ENCODE results near the gene AUTS2.

Gene AUTS2

GRCh38 chr7:69747144-69747543, 148.9 kb downstream of the AUTS2 start:
- H3K27ac ChIP-seq (ENCODE audit: insufficient read depth, low read length, poor library complexity, severe bottlenecking), result no peak overlapping the region
- no peak for DNase-seq
- no peaks in the 10 kb centered on the region for H3K9me3 ChIP-seq (ENCODE audit: control insufficient read depth, low read length)
- no peaks in the 10 kb centered on the region for H3K27me3 ChIP-seq (replicated peaks; ENCODE audit: control insufficient read depth, insufficient read depth, low read length, poor library complexity, severe bottlenecking)
- H3K36me3 ChIP-seq (ENCODE audit: control insufficient read depth, insufficient read depth, low read length), result no peaks in the 10 kb centered on the region
- H3K4me1 ChIP-seq (ENCODE audit: control insufficient read depth, insufficient read depth, low read length, poor library complexity, severe bottlenecking), result no peaks in the 10 kb centered on the region
- H3K4me3 ChIP-seq (ENCODE audit: insufficient read depth, low read depth, low read length, poor library complexity, severe bottlenecking), result no peak overlapping the region

DNA sequence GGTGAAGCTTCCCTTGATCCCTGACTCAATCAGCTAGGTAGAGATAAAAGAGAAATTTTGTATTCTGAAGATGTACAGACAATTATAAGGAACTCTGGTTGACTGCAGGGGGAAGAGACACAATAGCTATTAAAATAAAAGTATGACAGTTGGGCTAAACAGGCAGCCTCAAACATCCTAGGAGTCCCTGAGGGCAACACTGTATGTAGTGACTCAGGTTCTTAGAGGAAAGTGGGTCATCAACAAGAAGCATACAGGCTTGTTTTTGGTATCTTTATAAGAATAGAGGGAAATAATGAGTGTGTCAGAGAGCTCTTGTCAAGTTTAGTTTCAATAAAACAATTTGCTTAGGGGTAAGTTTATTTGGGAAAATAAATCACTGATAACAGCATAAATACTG, 150.3 kb downstream of the AUTS2 start:
- Histone ChIP-seq H3K27ac (ENCODE audit: insufficient read depth, low read length, poor library complexity, severe bottlenecking) (no peak overlapping the region), H3K4me3 (ENCODE audit: insufficient read depth, low read depth, low read length, poor library complexity, severe bottlenecking) (no peak overlapping the region), H3K9me3 (ENCODE audit: control insufficient read depth, low read length) (no peaks in the 10 kb centered on the region), H3K4me1 (ENCODE audit: control insufficient read depth, insufficient read depth, low read length, poor library complexity, severe bottlenecking) (no peaks in the 10 kb centered on the region), H3K27me3 (replicated peaks; ENCODE audit: control insufficient read depth, insufficient read depth, low read length, poor library complexity, severe bottlenecking) (no peaks in the 10 kb centered on the region), H3K36me3 (ENCODE audit: control insufficient read depth, insufficient read depth, low read length) (no peaks in the 10 kb centered on the region)
- no peak for DNase-seq

DNA sequence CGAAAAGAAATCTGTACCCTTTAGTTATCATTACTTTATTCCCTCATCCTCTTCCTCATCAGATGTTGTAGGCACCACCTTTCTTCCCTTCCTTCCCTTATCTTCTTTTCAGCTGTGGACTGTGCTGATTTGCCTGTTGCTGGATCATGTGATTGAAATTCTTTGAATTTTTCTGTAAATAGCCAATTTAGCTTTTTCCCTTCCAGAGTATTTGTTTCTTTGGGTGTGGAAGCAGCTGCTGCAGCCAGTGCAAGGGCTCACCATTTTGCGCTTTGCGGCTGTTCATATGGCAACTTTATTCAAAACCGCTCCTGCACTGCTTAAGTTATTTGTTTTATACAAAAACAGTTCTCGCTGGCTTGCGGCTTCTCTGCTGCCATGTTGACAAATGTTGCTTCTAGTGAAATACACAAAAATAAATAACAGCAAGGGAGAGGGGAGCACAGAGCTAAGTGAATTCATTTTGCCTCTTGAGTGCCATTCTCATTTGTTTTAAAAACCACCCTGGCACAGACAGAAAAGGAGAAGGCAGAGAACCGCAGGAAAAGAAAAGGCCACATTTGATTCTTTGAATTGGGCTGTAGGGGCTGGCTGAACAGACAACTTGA, 151.2 kb downstream of the AUTS2 start:
- H3K4me3 ChIP-seq (ENCODE audit: insufficient read depth, low read depth, low read length, poor library complexity, severe bottlenecking), result no peak overlapping the region

DNA sequence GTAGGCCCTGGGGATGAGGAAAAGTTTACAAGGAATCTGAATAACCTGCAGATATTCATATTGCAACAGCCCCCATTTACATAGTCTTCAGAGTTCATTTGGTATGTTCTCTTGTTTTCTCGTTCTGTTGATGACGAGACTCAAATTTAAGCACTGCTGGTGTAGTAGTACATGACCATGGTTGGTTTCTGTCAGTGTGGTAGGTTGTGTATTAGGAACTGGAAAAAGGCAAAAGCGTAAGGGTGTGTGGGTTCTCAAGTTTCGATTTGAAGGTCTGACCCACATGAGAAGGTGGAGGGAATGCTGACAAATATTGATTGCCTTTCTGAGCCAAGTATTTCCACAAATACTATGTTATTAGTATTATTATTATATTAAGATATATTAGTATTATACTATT, 151.7 kb downstream of the AUTS2 start:
- DNase-seq, result no peak
- H3K27me3 ChIP-seq (replicated peaks; ENCODE audit: control insufficient read depth, insufficient read depth, low read length, poor library complexity, severe bottlenecking), result no peaks in the 10 kb centered on the region
- no peaks in the 10 kb centered on the region for H3K4me1 ChIP-seq (ENCODE audit: control insufficient read depth, insufficient read depth, low read length, poor library complexity, severe bottlenecking)
- H3K36me3 ChIP-seq (ENCODE audit: control insufficient read depth, insufficient read depth, low read length), result no peaks in the 10 kb centered on the region
- H3K4me3 ChIP-seq (ENCODE audit: insufficient read depth, low read depth, low read length, poor library complexity, severe bottlenecking), result no peak overlapping the region
- no peak overlapping the region for H3K27ac ChIP-seq (ENCODE audit: insufficient read depth, low read length, poor library complexity, severe bottlenecking)
- H3K9me3 ChIP-seq (ENCODE audit: control insufficient read depth, low read length), result no peaks in the 10 kb centered on the region

More for the DNA sequence above, 151.2 kb downstream of the AUTS2 start:
- no peak for DNase-seq
- Histone ChIP-seq H3K9me3 (ENCODE audit: control insufficient read depth, low read length) (no peaks in the 10 kb centered on the region), H3K27ac (ENCODE audit: insufficient read depth, low read length, poor library complexity, severe bottlenecking) (no peak overlapping the region), H3K36me3 (ENCODE audit: control insufficient read depth, insufficient read depth, low read length) (no peaks in the 10 kb centered on the region), H3K4me1 (ENCODE audit: control insufficient read depth, insufficient read depth, low read length, poor library complexity, severe bottlenecking) (no peaks in the 10 kb centered on the region), H3K27me3 (replicated peaks; ENCODE audit: control insufficient read depth, insufficient read depth, low read length, poor library complexity, severe bottlenecking) (no peaks in the 10 kb centered on the region)

- H3K4me3 ChIP-seq (ENCODE audit: insufficient read depth, low read depth, low read length, poor library complexity, severe bottlenecking), result no peak overlapping the region
- no peaks in the 10 kb centered on the region for H3K27me3 ChIP-seq (replicated peaks; ENCODE audit: control insufficient read depth, insufficient read depth, low read length, poor library complexity, severe bottlenecking)
- H3K4me1 ChIP-seq (ENCODE audit: control insufficient read depth, insufficient read depth, low read length, poor library complexity, severe bottlenecking), result no peaks in the 10 kb centered on the region
- H3K27ac ChIP-seq (ENCODE audit: insufficient read depth, low read length, poor library complexity, severe bottlenecking), result no peak overlapping the region
- no peak for DNase-seq
- no peaks in the 10 kb centered on the region for H3K9me3 ChIP-seq (ENCODE audit: control insufficient read depth, low read length)
- no peaks in the 10 kb centered on the region for H3K36me3 ChIP-seq (ENCODE audit: control insufficient read depth, insufficient read depth, low read length)
Measured at GRCh38 chr7:69751026-69751425, 152.8 kb downstream of the AUTS2 start.

DNA sequence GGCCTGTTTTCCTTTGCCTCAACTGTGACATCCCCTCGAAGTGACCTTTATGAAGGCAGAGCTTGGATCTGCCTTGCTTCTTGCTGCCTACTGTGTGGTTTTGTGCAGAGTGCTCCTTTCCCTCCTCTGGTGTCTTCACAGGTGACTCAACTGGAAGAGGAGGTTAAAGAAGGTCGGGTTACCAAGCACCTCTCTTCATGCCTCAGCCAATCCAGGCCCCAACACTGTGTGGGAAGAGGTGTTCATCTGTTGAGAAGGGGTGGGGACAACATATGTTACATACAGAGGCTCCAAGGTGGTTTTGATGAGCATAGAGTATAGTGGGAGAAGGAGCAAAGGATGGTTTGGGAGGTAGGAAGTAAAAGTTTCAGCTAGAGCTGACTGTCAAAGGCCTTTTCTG, 155.7 kb downstream of the AUTS2 start:
- Histone ChIP-seq H3K36me3 (ENCODE audit: control insufficient read depth, insufficient read depth, low read length) (no peaks in the 10 kb centered on the region), H3K9me3 (ENCODE audit: control insufficient read depth, low read length) (no peaks in the 10 kb centered on the region), H3K27me3 (replicated peaks; ENCODE audit: control insufficient read depth, insufficient read depth, low read length, poor library complexity, severe bottlenecking) (no peaks in the 10 kb centered on the region), H3K4me3 (ENCODE audit: insufficient read depth, low read depth, low read length, poor library complexity, severe bottlenecking) (no peak overlapping the region), H3K4me1 (ENCODE audit: control insufficient read depth, insufficient read depth, low read length, poor library complexity, severe bottlenecking) (no peaks in the 10 kb centered on the region), H3K27ac (ENCODE audit: insufficient read depth, low read length, poor library complexity, severe bottlenecking) (no peak overlapping the region)
- DNase-seq, result no peak

GRCh38 chr7:69754476-69754875, 156.2 kb downstream of the AUTS2 start:
- Histone ChIP-seq H3K4me1 (ENCODE audit: control insufficient read depth, insufficient read depth, low read length, poor library complexity, severe bottlenecking) (no peaks in the 10 kb centered on the region), H3K9me3 (ENCODE audit: control insufficient read depth, low read length) (no peaks in the 10 kb centered on the region), H3K4me3 (ENCODE audit: insufficient read depth, low read depth, low read length, poor library complexity, severe bottlenecking) (no peak overlapping the region), H3K36me3 (ENCODE audit: control insufficient read depth, insufficient read depth, low read length) (no peaks in the 10 kb centered on the region), H3K27me3 (replicated peaks; ENCODE audit: control insufficient read depth, insufficient read depth, low read length, poor library complexity, severe bottlenecking) (no peaks in the 10 kb centered on the region), H3K27ac (ENCODE audit: insufficient read depth, low read length, poor library complexity, severe bottlenecking) (no peak overlapping the region)
- DNase-seq, result no peak

DNA sequence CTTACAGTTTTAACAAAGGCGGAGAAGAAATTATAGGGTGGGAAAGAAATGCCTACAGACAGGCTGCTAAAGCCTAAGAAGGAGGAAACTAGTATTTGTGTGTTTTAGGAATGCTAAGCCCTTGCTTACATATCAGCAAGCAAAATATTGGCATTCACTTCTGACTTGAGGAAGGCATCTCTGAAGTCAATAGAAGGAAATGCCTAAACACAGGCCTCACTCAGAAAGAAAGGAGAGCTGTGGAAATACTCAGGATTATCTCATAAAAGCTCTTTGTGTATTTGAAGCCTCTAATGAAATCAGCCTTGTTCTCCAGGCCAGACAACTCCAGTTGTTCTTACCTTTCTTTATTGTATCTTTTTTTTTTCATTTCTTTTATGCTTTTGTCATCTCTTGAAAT, 158.0 kb downstream of the AUTS2 start:
- Histone ChIP-seq H3K36me3 (ENCODE audit: control insufficient read depth, insufficient read depth, low read length) (no peaks in the 10 kb centered on the region), H3K4me1 (ENCODE audit: control insufficient read depth, insufficient read depth, low read length, poor library complexity, severe bottlenecking) (no peaks in the 10 kb centered on the region), H3K4me3 (ENCODE audit: insufficient read depth, low read depth, low read length, poor library complexity, severe bottlenecking) (no peak overlapping the region), H3K27ac (ENCODE audit: insufficient read depth, low read length, poor library complexity, severe bottlenecking) (no peak overlapping the region), H3K9me3 (ENCODE audit: control insufficient read depth, low read length) (no peaks in the 10 kb centered on the region), H3K27me3 (replicated peaks; ENCODE audit: control insufficient read depth, insufficient read depth, low read length, poor library complexity, severe bottlenecking) (no peaks in the 10 kb centered on the region)
- no peak for DNase-seq

- H3K27ac ChIP-seq (ENCODE audit: insufficient read depth, low read length, poor library complexity, severe bottlenecking), result no peak overlapping the region
- DNase-seq, result no peak
- H3K36me3 ChIP-seq (ENCODE audit: control insufficient read depth, insufficient read depth, low read length), result no peaks in the 10 kb centered on the region
- no peak overlapping the region for H3K4me3 ChIP-seq (ENCODE audit: insufficient read depth, low read depth, low read length, poor library complexity, severe bottlenecking)
- no peaks in the 10 kb centered on the region for H3K27me3 ChIP-seq (replicated peaks; ENCODE audit: control insufficient read depth, insufficient read depth, low read length, poor library complexity, severe bottlenecking)
- no peaks in the 10 kb centered on the region for H3K4me1 ChIP-seq (ENCODE audit: control insufficient read depth, insufficient read depth, low read length, poor library complexity, severe bottlenecking)
- no peaks in the 10 kb centered on the region for H3K9me3 ChIP-seq (ENCODE audit: control insufficient read depth, low read length)
Measured at GRCh38 chr7:69757528-69757927, 159.3 kb downstream of the AUTS2 start.

- no peak for DNase-seq
- no peaks in the 10 kb centered on the region for H3K9me3 ChIP-seq (ENCODE audit: control insufficient read depth, low read length)
- no peaks in the 10 kb centered on the region for H3K27me3 ChIP-seq (replicated peaks; ENCODE audit: control insufficient read depth, insufficient read depth, low read length, poor library complexity, severe bottlenecking)
- no peak overlapping the region for H3K4me3 ChIP-seq (ENCODE audit: insufficient read depth, low read depth, low read length, poor library complexity, severe bottlenecking)
- no peaks in the 10 kb centered on the region for H3K4me1 ChIP-seq (ENCODE audit: control insufficient read depth, insufficient read depth, low read length, poor library complexity, severe bottlenecking)
- no peaks in the 10 kb centered on the region for H3K36me3 ChIP-seq (ENCODE audit: control insufficient read depth, insufficient read depth, low read length)
- H3K27ac ChIP-seq (ENCODE audit: insufficient read depth, low read length, poor library complexity, severe bottlenecking), result no peak overlapping the region
Measured at GRCh38 chr7:69757981-69758430, 159.7 kb downstream of the AUTS2 start.
